T-helper 9 cell (primary cell): ENCODE results near the gene PAFAH1B1.
"Not testable (repeated sequence)": the region's sequence is repeated elsewhere in the genome, so short reads cannot be mapped to it uniquely, and the experiment has no call there.

ENCODE experiments used
- DNase-seq: peaks from one replicate; pipeline ENCODE4 v3.0.0-alpha.2; 2020

PAFAH1B1 gene

DNA sequence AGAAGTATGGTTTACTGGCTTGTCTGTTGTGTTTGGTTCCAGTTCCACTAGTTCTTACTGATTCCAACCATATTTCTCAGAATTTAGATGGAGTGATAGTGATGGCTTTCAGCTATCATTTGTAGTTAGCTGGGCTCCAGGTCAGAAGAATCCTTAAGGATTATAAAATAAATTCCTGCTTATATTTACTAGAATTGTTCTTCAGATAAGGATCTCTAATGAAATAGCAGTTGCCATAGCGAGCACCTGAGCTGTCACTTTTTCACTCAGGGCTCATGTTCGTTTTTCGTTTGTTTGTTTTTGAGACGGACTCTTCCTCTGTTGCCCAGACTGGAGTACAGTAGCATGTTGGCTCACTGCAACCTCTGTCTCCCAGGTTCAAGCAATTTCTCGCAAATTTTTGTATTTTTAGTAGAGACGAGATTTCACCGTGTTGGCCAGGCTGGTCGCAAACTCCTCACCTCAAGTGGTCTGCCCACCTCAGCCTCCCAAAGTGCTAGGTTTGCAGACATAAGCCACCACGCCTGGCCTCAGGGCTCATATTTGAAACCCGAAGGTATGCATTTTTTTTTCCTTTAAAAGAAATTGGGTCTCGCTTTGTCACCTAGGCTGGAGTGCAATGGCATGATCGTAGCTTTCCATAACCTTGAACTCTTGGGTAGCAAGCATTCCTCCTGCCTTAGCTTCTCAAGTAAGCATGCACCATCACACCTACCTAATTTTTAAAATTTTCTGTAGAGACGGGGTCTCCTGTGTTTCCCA lies 42.9 kb downstream of the PAFAH1B1 start:
- no peak for DNase-seq

DNA sequence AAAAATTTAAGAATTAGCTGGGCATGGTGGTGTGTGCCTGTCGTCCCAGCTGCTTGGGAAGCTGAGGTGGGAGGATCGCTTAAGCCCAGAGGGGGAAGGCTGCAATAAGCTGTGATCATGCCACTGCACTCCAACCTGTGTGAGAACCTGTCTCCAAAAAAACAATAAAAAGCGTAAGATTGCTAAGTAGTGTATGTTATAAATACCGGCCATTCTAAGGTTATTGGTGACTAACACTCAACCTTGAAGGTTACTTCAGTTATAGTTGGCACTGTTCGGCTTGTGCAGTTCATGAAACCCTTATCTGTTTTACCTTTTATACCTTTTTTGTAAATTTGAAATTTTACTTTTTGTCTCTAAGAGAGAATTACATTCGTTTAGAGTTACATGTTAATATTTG lies 44.0 kb downstream of the PAFAH1B1 start:
- no peak for DNase-seq

DNA sequence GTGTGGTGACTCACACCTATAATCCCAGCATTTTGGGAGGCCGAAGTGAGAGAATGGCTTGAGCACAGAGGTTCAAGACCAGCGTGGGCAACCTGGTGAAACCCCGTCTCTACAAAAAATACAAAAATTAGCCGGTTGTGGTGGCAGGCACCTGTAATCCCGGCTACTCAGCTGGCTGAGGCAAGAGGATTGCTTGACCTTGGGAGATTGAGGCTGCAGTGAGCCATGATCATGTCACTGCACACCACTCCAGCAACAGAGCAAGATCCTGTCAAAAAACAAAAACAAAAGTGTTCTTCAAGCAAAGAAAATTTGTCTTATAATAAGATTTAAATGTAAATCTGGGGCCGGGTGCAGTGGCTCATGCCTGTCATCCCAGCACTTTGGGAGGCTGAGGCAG lies 51.5 kb downstream of the PAFAH1B1 start:
- no peak for DNase-seq

DNA sequence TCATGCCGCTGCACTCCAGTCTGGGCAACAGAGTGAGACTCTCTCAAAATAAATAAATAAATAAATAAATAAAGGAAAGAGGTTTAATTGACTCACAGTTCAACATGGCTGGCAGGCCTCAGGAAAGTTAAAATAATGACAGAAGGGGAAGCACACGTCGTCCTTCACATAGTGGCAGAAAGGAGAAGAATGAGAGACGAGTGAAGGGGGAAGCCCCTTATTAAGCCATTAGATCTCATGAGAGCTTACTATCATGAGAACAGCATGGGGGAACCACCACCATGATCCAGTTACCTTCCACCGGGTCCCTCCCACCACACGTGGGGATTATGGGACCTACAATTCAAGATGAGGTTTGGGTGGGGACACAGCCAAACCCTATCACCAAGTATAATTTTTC lies 54.5 kb downstream of the PAFAH1B1 start:
- DNase-seq: no peak

DNA sequence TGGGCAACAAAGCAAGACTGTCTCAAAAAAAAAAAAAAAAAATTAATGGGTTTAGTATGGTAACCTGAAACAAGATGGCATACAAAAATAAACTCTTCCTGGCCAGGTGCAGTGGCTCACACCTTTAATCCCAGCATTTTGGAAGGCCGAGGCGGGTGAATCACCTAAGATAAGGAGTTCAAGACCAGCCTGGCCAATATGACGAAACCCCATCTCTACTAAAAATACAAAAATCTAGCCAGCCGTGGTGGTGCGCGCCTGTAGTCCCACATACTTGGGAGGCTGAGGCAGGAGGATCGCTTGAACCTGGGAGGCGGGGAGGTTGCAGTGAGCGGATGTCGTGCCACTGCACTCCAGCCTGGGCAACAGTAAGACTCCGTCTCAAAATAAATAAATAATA lies 55.7 kb downstream of the PAFAH1B1 start:
- DNase-seq: no peak

DNA sequence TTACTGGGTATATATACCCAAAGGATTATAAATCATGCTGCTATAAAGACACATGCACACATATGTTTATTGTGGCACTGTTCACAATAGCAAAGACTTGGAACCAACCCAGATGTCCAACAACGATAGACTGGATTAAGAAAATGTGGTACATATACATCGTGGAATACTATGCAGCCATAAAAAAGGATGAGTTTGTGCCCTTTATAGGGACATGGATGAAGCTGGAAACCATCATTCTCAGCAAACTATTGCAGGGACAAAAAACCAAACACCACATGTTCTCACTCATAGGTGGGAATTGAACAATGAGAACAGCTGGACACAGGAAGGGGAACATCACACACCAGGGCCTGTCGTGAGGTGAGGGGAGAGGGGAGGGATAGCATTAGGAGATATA lies 59.5 kb downstream of the PAFAH1B1 start:
- not testable (repeated sequence) for DNase-seq

DNA sequence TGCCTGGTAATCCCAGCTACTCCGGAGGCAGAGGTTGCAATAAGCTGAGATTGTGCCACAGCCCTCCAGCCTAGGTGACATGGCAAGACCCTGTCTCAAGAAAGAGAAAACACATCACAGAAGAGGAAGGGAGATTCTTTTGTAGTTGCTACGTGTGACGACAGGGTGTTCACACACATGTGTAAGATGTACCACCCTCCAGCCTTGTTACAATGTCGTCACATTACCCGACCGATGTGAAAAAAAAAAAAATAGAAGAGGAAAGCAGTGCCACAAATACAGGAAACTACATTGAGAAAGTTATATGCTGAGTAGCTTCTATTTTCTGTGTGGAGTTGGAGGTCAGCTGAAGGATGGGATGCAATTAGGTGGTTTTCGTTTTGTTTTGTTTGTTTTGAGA lies 62.1 kb downstream of the PAFAH1B1 start:
- no peak for DNase-seq

DNA sequence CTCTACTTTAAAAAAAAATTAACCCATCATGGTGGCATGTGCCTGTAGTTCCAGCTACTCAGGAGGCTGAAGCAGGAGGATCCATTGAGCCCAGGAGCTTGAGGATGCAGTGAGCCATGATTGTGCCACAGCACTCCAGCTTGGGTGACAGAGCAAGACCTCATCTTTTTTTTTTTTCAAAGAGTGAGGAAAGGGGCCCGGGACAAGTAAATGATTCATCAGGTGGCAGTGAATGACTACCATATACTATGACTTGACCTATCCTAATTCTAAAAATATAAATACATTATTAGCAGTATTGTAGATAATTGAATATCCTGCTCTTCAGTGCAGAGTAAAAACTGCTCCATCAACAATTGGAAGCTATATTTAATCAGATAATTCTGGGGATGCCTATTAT lies 62.8 kb downstream of the PAFAH1B1 start:
- DNase-seq: no peak

DNA sequence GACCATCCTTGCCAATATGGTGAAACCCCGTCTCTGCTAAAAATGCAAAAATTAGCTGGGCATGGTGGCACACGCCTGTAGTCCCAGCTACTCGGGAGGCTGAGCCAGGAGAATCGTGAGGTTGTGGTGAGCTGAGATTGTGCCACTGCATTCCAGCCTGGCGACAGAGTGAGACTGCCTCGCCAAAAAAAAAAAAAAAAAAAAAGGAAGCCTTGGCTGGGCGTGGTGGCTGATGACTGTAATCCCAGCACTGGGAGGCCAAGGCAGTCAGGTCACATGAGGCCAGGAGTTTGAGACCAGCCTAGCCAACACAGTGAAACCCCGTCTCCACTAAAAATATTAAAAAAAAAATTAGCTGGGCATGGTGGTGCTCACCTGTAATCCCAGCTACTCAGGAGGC lies 65.9 kb downstream of the PAFAH1B1 start:
- DNase-seq: not testable (repeated sequence)

DNA sequence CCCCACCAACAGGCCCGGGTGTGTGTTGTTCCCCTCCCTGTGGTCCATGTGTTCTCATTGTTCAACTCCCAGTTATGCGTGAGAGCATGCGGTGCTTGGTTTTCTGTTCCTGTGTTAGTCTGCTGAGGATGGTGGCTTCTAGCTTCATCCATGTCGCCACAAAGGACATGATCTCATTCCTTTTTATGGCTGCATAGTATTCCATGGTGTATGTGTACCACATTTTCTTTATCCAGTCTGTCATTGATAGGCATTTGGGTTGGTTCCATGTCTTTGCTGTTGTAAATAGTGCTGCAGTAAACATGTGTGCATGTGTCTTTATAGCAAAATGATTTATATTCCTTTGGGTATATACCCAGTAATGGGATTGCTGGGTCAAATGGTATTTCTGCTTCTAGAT lies 67.0 kb downstream of the PAFAH1B1 start:
- DNase-seq: not testable (repeated sequence)

DNA sequence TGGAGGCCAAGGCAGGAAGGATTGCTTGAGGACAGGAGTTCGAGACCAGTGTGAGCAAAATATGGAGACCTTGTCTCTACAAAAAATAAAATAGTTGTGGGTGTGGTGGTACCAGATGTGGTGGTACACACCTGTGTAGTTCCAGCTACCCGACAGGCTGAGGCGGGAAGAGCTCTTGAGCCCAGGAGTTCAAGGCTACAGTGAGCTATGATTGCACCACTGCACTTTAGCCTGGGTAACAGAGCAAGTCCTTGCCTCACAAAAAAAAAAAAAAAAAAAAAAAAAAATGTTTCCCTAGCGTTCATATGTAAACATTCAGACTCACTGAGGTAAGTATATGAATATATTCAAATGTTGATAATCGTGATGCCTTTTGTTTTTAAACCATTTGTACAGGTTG lies 78.6 kb downstream of the PAFAH1B1 start:
- DNase-seq: no peak

DNA sequence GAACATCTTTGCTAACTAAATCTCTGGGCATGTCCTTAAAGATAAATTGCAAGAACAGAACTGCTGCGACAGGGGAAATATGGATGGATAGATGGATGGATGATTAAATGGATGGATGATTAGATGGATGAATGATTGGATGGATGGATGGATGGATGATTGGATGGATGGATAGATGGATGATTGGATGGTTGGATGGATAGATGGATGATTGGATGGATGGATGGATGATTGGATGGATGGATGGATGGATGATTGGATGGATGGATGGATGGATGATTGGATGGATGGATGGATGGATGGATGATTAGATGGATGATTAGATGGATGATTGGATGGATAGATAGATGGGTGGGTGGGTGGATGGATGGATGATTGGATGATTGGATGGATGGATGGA lies 85.8 kb downstream of the PAFAH1B1 start:
- not testable (repeated sequence) for DNase-seq

DNA sequence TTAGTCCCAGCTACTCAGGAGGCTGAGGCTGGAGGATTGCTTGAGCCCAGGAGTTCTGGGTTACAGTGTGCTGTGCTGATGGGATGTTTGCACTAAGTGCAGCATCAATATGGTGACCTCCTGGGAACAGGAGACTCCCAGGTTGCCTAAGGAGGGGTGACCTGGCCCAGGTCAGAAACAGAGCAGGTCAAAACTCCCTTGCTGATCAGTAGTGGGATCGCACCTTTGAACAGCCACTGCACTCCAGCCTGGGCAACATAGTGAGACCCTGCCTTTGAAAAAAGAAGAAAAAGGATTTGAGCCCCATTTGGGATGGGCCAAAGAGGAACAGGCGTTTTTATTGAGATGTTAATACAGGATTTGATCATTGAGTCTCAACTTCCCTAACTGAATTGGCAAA lies 87.5 kb downstream of the PAFAH1B1 start:
- no peak for DNase-seq

DNA sequence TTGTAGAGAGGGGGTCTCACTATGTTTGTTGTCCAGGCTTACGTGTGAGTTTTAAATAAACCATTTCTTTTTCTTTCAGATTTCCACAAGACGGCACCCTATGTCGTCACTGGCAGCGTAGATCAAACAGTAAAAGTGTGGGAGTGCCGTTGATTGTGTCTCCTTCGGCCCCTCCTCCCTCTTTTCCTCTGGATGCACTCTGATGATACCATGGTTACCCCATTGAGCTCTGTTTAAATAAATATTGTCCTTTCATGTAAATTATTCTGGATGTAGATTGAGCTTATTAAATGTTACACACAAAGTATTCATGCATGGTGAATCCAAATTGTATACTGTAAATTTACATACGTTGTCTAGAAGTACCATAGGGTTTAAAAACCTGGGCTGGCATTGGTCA lies 88.2 kb downstream of the PAFAH1B1 start:
- no peak for DNase-seq

DNA sequence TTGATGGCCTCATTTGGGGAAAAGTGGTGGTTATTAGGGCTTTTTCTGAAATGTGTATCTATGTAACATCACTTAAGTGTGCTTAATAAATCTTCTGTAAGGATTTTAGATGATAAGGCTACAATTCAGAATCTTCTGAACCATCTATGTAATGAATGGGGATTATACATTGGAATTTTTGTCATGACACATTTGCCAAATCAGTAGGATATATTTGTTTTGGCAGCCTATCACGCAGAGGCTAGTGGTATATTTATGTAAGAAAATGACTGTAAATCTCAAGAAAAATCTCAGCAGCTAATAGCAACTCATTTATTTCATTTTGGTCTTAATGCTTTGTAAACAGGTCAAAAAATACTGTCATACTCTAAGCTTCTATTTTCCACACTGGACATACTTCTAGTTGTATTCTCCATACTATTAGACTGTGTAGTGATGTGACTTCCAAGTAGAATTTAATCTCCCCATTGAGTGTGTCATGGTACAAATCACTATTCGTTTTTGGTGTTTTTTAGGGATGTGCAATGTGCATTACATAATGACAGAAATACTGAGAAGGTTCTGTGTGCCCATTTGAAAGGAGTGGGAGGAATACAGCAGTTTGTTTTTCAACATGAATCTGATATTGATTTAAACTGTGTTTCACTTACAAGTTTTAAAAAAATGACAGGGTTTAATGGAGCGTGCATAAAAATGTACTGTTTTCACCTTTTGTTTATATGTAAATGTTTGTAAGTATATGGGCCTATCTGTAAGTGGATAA lies 88.9 kb downstream of the PAFAH1B1 start:
- DNase-seq: no peak

DNA sequence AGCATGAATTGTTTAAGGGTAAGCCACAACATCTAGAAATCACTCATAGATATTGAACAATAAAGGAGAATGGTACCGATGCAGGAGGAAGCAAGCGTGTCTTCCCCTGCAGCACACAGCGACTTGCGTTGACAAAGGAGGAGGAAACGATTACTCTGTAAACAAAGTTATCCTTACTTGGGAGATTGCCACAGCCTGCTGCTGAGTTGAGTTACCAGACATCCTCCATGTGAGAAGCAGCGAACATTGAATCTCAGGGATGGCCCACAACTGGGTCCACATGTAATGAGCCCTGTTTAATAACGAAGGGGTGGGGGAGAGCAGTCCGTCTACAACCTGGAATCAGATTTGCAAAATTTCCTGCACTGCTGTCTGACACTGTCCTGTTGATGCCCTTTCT lies 90.5 kb downstream of the PAFAH1B1 start:
- no peak for DNase-seq

DNA sequence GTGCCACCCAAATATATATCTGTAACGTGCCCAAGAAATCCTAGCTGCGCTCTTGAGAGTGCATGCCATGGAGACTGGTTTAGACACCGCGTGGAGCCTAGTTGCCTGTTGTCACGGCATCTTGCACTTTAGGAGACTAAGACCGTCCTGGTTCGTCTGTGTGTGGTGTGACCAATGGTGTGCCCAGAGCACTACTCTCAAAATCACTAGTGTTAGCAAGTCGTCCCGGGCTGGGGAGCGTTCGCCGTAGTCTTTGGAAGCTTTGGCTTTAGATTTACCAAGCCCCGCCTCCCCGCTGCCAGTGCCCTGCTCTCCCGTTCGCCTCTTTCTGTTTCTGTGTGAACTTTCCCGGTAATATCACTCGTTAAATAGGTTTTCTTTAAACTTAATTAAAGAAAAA lies 91.1 kb downstream of the PAFAH1B1 start:
- DNase-seq: no peak

DNA sequence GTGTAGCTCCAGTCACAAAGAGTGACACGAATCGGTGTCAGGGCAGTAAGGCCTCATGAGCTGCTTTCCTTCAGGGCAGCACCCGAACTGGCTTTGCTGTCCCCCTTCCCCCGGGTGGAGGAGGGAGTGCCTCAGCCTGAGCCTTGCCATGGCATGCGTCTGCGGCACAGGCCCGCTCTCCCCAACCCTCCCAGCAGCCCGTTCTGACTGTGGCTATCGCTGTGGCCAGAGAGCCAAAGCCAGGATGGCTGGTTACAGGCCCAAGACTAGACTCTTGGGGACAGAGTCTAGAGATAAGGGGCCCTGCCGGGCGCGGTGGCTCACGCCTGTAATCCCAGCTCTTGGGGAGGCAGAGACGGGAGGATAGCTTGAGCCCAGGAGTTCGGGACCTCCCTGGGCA lies 92.2 kb downstream of the PAFAH1B1 start:
- DNase-seq: no peak

DNA sequence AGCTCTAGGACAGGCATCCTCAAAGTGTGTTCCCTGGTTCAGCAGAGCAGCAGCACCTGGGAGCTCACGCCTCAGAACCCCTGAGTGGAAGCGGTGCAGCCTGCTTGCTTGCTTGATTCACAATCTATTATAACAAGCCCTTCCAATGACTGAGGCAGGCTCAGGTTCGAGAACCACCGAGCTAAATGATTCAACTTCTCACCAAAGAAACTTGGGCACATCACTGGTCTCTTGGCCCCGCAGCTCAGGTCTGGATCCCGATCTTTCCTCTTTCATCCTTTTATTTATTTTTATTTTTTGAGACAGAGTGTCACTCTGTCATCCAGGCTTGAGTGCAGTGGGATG lies 93.6 kb downstream of the PAFAH1B1 start:
- DNase-seq: no peak

DNA sequence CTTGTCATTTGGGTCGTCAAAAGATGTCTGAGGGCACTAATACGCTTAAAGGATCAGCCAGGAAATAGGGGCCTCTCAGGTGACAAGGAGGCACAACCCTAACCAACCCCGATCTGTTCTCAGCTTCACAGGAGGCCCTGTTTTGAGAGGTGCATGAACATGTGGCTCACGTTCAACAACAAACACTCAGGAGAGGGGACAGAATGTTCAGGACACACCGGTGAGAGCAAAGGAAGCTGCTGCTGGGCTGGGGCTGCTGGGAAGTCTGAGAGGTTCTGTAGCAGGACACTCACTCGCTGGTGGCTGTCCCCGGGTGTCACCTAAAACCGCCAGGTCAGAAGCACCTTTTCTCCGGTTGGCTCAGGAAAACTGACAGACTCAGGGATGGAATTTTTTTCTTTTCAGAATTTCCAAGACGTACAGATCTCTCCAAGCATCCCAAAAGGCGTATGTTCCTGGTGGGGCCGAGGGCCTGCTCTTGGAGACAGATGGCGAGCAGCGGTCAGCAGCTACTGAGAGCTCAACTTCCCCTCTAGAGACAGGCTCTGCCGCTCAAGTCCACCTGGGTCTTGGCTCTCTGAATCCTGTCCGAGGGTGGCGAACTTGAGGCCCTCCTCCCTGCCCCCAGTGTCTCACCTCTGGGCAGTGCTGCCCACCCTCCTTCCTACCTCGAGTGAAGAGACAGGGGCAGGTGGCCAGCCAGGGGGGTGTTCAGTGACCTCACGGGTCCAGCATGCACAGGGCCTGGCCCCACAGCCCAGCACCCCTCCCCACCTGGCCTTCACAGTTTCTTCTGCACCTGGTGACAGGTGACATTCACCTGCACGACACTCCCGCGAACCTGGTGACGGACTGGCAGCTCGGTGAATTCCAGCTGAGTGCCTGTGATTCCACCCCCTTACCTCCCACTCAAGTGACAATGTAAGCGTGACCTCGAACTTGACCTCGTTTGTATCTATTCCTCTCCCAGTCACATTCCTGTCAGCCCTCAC lies 95.2 kb downstream of the PAFAH1B1 start:
- no peak for DNase-seq

DNA sequence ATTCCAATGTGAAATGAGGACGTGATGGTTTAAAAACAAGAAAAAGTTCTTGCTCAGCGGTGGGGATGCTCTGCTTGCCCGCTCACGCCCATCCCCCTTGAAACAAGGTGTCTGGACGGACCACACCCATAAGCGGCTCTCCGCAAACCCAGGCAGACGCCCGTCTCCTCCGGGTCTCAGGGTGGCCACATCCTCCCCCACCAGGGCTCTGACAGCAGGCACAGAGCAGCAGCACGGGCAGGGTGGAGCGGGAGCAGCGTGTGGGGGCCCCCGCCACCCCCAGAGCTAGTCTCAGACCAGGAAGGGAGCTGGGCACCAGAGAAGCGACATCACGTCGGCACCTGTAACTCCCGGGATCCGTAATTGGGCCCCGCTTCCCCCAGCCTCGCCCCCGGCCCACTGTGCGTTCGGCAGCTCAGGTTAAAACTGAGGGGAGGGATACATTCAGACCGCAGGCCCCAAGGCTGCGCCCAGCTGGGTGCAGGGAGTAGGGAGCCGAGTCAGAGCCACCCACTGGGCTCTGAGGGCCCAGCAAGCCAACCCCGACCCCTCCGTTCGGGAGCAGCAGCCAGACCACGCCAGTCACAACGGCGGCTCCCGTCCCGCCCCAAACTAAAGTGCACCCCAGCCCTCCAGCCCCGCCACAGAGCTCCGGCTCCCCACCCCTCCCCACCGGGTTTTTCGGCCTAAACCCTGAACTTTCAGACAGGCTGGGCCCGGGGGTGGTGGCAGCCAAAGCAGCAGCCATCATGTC lies 96.1 kb downstream of the PAFAH1B1 start:
- no peak for DNase-seq
